HG03439 (cell line): ENCODE results near the gene EWSR1.
"Not testable (repeated sequence)": the region's sequence is repeated elsewhere in the genome, so short reads cannot be mapped to it uniquely, and the experiment has no call there.

Source experiments
- ATAC-seq: cut with Tn5 transposase; IDR thresholded peaks from one replicate; pipeline ENCODE4 v1.9.1; 2021; ENCODE audit warnings: mild to moderate bottlenecking, moderate library complexity; ENCODE audit not compliant: unreplicated experiment

The EWSR1 gene

GRCh38 chr22:29247891-29248290 is 20.2 kb upstream of the EWSR1 start:
- not testable (repeated sequence) for ATAC-seq

DNA sequence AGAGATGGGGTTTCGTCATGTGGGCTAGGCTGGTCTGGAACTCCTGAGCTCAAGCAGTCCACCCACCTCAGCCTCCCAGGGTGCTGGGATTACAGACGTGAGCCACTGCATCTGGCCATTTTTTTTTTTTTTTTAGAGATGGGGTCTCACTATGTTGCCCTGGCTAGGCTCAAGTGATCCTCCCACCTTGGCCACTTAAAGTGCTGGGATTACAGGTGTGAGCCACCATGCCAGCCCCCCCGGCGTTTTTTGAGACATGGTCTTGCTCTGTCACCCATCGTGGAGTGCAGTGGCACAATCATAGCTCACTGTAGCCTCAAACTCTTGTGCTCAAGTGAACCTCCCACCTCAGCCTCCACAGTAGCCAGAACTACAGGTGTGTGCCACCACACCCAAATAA is 16.8 kb upstream of the EWSR1 start:
- ATAC-seq = no peak

GRCh38 chr22:29251981-29252911 is 15.8 kb upstream of the EWSR1 start:
- no peak for ATAC-seq

DNA sequence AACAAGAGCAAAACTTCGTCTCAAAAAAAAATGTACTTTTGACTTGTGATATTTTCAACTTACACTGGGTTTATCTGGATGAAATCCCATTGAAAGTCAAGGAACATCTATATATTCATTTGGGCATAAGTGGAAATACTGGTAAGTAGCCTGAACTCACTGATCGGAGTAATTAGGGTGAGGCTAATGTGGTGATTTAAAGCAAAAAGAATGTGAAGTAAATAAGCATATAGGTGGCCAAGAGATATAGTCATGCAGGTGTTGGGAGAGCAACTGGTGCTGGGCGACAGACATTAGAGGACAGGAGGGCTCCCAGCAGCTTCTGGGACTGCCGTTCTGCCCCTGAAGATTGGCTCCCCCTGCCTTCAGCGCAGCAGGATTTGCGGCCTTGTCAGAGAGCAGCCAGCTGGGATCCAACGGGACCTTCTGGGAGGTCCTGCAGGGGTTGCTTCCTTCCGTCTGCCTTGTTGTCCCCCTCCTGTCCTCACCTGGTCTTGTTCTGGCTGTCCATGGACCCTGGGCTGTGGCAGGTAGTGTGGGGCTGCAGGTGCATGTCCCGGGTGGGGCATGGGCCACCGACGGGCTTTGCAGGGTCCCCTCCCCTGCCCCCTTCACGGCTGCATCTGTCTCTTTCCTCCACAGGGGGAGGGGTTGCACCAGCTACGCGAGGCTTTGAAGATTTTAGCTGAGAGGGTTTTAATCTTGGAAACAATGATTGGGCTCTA is 14.3 kb upstream of the EWSR1 start:
- ATAC-seq = no peak

DNA sequence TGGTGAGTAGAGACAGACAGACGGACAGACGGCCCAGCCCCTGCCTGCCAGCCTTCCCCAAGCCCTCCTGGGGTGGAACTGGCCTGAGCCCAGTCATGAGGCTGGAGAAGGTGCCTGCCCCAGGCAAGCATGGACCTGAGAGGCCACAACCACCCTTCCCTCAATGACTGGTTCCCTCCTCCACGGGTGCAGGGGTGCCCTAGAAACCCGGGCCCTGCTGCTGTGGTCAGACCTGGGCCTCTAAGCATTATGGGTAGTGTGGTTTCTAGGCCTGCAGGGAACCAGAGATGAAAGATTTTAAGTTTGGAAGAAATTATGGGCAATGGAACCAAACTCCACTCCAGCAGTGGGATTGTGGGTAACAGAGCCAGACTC is 13.8 kb upstream of the EWSR1 start:
- ATAC-seq = no peak

DNA sequence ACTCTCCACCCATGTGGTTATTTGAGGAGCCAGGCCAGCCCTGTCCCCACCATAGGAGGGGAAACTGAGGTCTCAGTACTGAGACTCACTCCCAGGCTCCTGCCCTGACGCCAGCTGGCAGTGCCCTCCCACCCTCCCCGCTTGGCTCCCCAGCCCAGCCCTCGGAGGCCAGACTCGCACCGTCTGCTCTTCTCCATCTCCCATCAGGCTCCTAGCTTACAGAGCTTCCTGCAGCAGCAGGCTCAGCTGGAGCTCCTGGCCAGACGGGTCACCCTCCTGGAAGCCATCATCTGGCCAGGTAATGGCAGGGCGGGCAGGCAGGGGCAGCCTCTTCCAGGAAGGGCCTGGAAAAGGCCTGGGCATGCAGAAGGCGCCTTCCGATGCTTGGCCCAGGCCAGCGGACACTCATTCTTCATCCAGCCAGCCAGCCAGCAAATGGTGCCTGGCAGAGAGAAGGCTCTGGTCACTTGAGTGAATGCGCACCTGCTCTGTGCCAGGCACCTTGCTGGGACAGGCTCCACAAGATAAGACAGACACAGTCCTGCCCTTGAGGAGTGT is 12.9 kb upstream of the EWSR1 start:
- ATAC-seq = no peak

GRCh38 chr22:29256606-29257325 is 11.3 kb upstream of the EWSR1 start:
- ATAC-seq = no peak

GRCh38 chr22:29257751-29258181 is 10.3 kb upstream of the EWSR1 start:
- no peak for ATAC-seq

- ATAC-seq = no peak
Observed at GRCh38 chr22:29258407-29259252, 9.4 kb upstream of the EWSR1 start.

GRCh38 chr22:29259253-29259899 is 8.7 kb upstream of the EWSR1 start:
- no peak for ATAC-seq

DNA sequence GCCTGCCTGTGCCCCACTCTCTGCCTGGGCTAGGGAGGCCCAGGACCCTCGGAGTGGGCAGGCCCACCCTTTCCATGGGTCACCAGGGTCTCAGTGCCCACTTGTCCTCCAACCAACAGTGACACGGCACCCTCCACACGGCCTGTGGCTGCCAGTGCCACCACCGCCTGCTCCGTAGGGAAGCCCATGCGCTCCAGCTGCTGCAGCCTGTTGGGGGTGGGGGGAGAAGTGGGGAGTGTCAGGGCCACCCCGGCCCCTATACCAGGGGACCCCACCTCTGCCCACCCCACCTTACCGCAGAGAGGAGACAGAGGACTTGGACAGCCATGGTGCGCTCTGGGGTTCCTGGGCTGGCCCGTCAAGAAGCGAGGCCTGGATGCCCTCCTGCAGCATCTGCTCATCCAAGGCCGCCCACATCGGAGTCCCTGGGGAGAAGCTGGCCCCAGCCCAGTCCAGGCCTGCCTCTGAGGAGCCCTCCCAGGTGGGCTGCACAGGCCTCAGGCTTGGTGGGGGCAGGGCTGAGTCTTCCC is 8.0 kb upstream of the EWSR1 start:
- no peak for ATAC-seq

DNA sequence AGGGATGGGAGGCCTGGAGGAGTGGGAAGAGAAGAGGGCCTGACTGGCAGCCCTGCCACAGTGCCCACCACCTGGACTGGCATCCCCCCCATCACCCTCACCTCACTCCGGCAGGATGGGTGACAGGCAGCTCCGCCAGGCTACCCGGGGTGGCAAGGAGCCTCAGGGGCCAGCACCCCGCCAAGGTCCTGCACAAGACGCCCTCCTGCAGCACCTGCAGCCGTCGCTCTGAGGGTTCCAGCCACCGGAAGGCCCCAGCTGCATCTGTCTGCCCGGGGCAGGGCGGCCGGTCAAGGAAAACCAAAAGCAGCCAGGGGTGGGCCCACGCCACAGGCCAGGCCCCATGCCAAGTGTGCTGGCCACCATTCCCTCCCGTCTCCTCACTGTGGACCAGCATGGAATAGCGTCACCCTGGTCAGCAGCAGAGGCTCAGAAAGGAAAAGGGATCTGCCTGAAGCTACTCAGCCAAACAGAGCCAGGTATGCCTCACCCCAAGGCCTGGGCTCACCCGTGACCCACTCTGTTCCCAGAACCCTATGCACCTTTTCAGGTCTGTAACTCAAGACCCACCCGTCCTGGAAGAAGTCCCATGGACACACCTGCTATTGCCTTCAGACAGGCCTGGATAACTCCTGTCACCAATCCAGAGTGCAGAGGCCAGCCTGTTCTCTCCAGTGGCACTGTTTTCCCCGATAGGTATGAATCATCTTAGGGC is 7.3 kb upstream of the EWSR1 start:
- no peak for ATAC-seq

GRCh38 chr22:29263791-29264276 is 4.2 kb upstream of the EWSR1 start:
- ATAC-seq = no peak

GRCh38 chr22:29265305-29265704 is 2.8 kb upstream of the EWSR1 start:
- no peak for ATAC-seq

GRCh38 chr22:29265929-29266328 is 2.1 kb upstream of the EWSR1 start:
- no peak for ATAC-seq

- ATAC-seq = no peak
Observed at GRCh38 chr22:29266564-29267461, 1.3 kb upstream of the EWSR1 start.

DNA sequence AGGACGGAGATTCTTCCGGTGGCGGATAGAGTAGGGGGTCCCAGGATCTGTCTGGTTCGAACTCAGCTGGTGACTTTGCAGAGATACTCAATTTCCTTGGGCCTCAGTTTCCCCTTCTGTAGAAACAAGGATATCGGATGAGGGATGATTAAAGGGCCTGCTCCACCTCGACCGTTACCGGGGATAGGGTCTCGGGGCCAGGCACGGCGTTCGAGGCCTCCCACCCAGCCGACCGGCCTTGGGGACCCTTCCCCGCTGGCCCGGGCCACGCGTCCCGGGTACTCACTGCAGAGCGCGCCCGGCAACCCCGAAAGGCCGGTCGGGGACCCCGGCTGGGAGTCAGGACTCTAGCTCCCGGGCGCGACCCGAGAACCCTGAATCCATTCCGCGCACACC is 608 bp upstream of the EWSR1 start:
- ATAC-seq = no peak
